ENCODE data around the gene PPP4R3A. TPM values are rescaled to one million over a fixed set of nuclear protein-coding genes. Genes with fewer than 3 reads are reported as not detected.

Gene PPP4R3A
- total and polyA plus RNA-seq, 10 of the 15 experiments (the other 5 are each of a cell fraction or from before 2014, with no cell fraction given), result 19.4 to 97.8 (median 62.9) TPM

DNA sequence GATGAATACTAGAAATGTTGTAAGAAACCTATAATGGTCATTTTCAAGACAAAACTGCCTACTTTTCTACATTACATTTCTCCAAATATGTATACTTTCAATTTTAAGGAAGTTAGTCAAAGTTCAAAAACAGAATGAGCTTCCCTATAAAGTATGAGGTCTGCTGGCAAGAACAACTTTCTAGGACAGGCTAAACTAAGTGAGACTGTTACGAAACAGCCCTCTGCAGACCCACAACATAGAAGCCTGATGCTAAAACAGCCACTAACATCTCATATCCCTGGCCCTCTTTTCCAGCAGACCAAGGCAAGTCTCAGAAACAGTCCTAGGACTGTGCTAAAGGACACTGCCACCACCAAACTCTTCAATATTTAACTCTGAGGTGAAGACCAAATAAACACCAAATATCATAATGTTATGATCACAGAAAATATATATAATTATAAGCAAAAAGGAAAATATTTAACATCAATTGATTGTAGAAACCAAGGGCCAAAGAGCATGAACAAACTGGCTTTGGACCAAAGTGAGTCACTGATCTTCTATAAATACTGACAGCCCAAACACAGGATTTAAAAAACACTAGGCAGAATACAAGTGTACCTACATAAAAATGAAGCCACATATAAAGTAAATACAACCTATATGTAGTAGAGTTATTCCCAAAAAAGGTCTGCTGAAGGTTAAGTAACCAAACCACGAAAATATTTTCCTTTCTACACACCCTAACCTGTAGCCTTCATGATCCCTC is 27.7 kb downstream of the PPP4R3A start:
- BruUV-seq (replicated peaks), result no TSS peak
- in situ Hi-C loops (cut with MboI) (no loop called here), intact Hi-C loops (cut with micrococcal nuclease; ENCODE audit: unreplicated experiment) (no loop called here)
- Histone ChIP-seq H3K36me3 (ENCODE audit: control insufficient read depth in 2 of 2, insufficient read depth in 2 of 2, low read length in 1 of 2) (peaks cover 14 to 48% of the 10 kb centered on the region in 2 experiments), H3K9ac (ENCODE audit: control insufficient read depth, insufficient read depth, low read length) (no peak overlapping the region), H2AFZ (ENCODE audit: control insufficient read depth, low read depth, low read length) (no peak overlapping the region), H3K9me3 (replicated peaks; ENCODE audit: control insufficient read depth, insufficient read depth, low read length) (no peaks in the 10 kb centered on the region), H3K79me2 (ENCODE audit: control insufficient read depth, insufficient read depth, low read length) (peaks cover 51% of the 10 kb centered on the region), H3K4me1 (ENCODE audit: control insufficient read depth, insufficient read depth, low read length) (0 out of 2 replicates have a peak, but pooled peaks cover 11% of the 10 kb centered on the region), H3K4me2 (ENCODE audit: control insufficient read depth, insufficient read depth) (no peak overlapping the region), H3K4me3 (no peak overlapping the region), H3K27me3 (replicated peaks in 1 of 2; ENCODE audit: control insufficient read depth in 2 of 2, insufficient read depth in 2 of 2, low read length in 1 of 2) (no peaks in the 10 kb centered on the region), H3K27ac (ENCODE audit: control insufficient read depth, insufficient read depth) (no peak overlapping the region), H4K20me1 (ENCODE audit: control insufficient read depth, insufficient read depth) (peaks cover 1% of the 10 kb centered on the region; the same call in 1 of the 2 replicates)
- ATAC-seq (no peak), FAIRE-seq (no peak), DNase-seq (ENCODE audit: low read depth, low spot score) (no peak)
- WGBS (ENCODE audit: insufficient coverage, insufficient replicate concordance, low lambda C conversion rate, missing lambda C conversion rate), result 100% methylated on average over 2 of the region's 2 CpGs
- ChIA-PET RAD21 (ENCODE audit: unreplicated experiment) (no interaction called here), SMC1A (ENCODE audit: uncharacterized antibody, unreplicated experiment) (no interaction called here), CTCF (no interaction called here), POLR2A (no interaction called here)
- TF ChIP-seq, protein P1, sequence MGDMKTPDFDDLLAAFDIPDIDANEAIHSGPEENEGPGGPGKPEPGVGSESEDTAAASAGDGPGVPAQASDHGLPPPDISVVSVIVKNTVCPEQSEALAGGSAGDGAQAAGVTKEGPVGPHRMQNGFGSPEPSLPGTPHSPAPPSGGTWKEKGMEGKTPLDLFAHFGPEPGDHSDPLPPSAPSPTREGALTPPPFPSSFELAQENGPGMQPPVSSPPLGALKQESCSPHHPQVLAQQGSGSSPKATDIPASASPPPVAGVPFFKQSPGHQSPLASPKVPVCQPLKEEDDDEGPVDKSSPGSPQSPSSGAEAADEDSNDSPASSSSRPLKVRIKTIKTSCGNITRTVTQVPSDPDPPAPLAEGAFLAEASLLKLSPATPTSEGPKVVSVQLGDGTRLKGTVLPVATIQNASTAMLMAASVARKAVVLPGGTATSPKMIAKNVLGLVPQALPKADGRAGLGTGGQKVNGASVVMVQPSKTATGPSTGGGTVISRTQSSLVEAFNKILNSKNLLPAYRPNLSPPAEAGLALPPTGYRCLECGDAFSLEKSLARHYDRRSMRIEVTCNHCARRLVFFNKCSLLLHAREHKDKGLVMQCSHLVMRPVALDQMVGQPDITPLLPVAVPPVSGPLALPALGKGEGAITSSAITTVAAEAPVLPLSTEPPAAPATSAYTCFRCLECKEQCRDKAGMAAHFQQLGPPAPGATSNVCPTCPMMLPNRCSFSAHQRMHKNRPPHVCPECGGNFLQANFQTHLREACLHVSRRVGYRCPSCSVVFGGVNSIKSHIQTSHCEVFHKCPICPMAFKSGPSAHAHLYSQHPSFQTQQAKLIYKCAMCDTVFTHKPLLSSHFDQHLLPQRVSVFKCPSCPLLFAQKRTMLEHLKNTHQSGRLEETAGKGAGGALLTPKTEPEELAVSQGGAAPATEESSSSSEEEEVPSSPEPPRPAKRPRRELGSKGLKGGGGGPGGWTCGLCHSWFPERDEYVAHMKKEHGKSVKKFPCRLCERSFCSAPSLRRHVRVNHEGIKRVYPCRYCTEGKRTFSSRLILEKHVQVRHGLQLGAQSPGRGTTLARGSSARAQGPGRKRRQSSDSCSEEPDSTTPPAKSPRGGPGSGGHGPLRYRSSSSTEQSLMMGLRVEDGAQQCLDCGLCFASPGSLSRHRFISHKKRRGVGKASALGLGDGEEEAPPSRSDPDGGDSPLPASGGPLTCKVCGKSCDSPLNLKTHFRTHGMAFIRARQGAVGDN (IDR thresholded peaks at IDR 0.05), result no peak
- TF ChIP-seq EGR1 (IDR thresholded peaks at IDR 0.05; ENCODE audit: borderline replicate concordance in 1 of 2, low read depth in 2 of 2, low read length in 2 of 2) (no peak), CEBPB (IDR thresholded peaks at IDR 0.05; ENCODE audit: borderline replicate concordance in 1 of 2, low read depth in 2 of 2, low read length in 2 of 2) (no peak), SMARCA5 (IDR thresholded peaks at IDR 0.05) (no peak), STAT3 (IDR thresholded peaks at IDR 0.05; ENCODE audit: low read depth, low read length) (no peak), ZNF24 (IDR thresholded peaks at IDR 0.05) (no peak), FOXM1 (IDR thresholded peaks at IDR 0.05; ENCODE audit: low read depth, low read length) (no peak), CHD1 (IDR thresholded peaks at IDR 0.05; ENCODE audit: low read depth, low read length) (no peak)
- TF ChIP-seq, protein P2, sequence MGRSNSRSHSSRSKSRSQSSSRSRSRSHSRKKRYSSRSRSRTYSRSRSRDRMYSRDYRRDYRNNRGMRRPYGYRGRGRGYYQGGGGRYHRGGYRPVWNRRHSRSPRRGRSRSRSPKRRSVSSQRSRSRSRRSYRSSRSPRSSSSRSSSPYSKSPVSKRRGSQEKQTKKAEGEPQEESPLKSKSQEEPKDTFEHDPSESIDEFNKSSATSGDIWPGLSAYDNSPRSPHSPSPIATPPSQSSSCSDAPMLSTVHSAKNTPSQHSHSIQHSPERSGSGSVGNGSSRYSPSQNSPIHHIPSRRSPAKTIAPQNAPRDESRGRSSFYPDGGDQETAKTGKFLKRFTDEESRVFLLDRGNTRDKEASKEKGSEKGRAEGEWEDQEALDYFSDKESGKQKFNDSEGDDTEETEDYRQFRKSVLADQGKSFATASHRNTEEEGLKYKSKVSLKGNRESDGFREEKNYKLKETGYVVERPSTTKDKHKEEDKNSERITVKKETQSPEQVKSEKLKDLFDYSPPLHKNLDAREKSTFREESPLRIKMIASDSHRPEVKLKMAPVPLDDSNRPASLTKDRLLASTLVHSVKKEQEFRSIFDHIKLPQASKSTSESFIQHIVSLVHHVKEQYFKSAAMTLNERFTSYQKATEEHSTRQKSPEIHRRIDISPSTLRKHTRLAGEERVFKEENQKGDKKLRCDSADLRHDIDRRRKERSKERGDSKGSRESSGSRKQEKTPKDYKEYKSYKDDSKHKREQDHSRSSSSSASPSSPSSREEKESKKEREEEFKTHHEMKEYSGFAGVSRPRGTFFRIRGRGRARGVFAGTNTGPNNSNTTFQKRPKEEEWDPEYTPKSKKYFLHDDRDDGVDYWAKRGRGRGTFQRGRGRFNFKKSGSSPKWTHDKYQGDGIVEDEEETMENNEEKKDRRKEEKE (IDR thresholded peaks at IDR 0.05), result no peak
- TF ChIP-seq, protein P3, sequence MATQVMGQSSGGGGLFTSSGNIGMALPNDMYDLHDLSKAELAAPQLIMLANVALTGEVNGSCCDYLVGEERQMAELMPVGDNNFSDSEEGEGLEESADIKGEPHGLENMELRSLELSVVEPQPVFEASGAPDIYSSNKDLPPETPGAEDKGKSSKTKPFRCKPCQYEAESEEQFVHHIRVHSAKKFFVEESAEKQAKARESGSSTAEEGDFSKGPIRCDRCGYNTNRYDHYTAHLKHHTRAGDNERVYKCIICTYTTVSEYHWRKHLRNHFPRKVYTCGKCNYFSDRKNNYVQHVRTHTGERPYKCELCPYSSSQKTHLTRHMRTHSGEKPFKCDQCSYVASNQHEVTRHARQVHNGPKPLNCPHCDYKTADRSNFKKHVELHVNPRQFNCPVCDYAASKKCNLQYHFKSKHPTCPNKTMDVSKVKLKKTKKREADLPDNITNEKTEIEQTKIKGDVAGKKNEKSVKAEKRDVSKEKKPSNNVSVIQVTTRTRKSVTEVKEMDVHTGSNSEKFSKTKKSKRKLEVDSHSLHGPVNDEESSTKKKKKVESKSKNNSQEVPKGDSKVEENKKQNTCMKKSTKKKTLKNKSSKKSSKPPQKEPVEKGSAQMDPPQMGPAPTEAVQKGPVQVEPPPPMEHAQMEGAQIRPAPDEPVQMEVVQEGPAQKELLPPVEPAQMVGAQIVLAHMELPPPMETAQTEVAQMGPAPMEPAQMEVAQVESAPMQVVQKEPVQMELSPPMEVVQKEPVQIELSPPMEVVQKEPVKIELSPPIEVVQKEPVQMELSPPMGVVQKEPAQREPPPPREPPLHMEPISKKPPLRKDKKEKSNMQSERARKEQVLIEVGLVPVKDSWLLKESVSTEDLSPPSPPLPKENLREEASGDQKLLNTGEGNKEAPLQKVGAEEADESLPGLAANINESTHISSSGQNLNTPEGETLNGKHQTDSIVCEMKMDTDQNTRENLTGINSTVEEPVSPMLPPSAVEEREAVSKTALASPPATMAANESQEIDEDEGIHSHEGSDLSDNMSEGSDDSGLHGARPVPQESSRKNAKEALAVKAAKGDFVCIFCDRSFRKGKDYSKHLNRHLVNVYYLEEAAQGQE (IDR thresholded peaks at IDR 0.05; ENCODE audit: low read depth, low read length), result no peak
- TF ChIP-seq, protein P4, sequence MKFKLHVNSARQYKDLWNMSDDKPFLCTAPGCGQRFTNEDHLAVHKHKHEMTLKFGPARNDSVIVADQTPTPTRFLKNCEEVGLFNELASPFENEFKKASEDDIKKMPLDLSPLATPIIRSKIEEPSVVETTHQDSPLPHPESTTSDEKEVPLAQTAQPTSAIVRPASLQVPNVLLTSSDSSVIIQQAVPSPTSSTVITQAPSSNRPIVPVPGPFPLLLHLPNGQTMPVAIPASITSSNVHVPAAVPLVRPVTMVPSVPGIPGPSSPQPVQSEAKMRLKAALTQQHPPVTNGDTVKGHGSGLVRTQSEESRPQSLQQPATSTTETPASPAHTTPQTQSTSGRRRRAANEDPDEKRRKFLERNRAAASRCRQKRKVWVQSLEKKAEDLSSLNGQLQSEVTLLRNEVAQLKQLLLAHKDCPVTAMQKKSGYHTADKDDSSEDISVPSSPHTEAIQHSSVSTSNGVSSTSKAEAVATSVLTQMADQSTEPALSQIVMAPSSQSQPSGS (IDR thresholded peaks at IDR 0.05; ENCODE audit: low read length), result no peak

Data from GM12878 (cell line).